Astrocyte (in vitro differentiated cells and primary cell): Measurements from ENCODE around the gene IMMP2L.

Experiments used
- EZH2 ChIP-seq: IDR thresholded peaks from 2 replicates; pipeline ENCODE4 v1.6.1; 2012; ENCODE audit warnings: mild to moderate bottlenecking, low read length, inconsistent platforms; ENCODE audit not compliant: insufficient read depth
- TF ChIP-seq, protein P1 (sequence below): IDR thresholded peaks from 2 replicates; pipeline ENCODE4 v1.5.1; 2011; ENCODE audit warnings: low read depth, mild to moderate bottlenecking, inconsistent platforms, low read length, moderate library complexity; ENCODE audit not compliant: insufficient read depth

DNA sequence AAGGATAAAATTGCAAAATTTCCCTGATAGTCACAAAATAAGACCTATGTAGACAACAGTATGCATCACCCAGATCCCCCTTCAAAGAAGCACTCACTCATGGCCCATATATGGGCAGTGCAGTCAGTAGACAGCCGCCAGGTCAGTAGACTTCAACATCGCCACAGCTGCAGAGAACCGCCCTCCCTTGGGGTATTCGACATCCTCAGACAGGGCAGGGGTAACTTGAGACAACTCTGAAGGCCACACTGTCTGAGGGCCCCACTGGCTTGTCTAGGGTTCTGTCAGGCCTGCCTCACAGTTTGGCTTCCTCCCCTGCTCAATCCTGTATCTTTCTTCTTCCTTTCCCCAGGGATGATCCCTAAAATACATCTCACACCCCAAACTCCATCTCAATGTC lies 172.3 kb downstream of the IMMP2L start:
- TF ChIP-seq, protein P1, sequence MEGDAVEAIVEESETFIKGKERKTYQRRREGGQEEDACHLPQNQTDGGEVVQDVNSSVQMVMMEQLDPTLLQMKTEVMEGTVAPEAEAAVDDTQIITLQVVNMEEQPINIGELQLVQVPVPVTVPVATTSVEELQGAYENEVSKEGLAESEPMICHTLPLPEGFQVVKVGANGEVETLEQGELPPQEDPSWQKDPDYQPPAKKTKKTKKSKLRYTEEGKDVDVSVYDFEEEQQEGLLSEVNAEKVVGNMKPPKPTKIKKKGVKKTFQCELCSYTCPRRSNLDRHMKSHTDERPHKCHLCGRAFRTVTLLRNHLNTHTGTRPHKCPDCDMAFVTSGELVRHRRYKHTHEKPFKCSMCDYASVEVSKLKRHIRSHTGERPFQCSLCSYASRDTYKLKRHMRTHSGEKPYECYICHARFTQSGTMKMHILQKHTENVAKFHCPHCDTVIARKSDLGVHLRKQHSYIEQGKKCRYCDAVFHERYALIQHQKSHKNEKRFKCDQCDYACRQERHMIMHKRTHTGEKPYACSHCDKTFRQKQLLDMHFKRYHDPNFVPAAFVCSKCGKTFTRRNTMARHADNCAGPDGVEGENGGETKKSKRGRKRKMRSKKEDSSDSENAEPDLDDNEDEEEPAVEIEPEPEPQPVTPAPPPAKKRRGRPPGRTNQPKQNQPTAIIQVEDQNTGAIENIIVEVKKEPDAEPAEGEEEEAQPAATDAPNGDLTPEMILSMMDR: no peak
- TF ChIP-seq EZH2: no peak
